Measurements from ENCODE around the gene RASSF4. TPM values are rescaled to one million over a fixed set of nuclear protein-coding genes. Genes with fewer than 3 reads are reported as not detected.

The RASSF4 gene
- total RNA-seq, 1 experiment from 2014 or later = 11.5 TPM

DNA sequence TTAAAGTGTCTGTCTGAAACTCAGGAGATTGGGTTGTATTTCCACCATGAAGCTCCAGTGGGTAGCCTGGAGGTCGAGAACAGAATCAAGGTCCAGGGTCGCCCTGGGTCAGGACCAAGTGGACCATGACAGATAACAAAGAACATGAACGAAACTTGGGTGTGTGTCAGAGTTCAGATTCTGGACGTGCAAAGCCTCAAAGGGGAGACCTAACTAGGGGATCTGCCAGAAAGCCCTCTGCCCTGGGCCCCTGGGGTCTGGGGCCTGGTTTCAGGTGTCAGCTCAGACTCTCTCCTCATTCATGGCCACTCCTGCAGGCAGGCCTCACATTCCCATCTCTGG lies 1.6 kb downstream of the RASSF4 start:
- peak; percentile 19 for DNase-seq
- Mint-ChIP-seq H3K4me3 (no peak overlapping the region), H3K4me1 (peaks cover 74 to 76% of the 10 kb centered on the region in 2 experiments), H3K27ac (no peak overlapping the region), H3K36me3 (ENCODE audit: insufficient read depth in 1 of 3, low read depth in 3 of 3) (peaks cover 5 to 8% (median 7%) of the 10 kb centered on the region in 3 experiments; a peak in 5 of 7 replicates), H3K9me3 (no peaks in the 10 kb centered on the region; a peak in 1 of 5 replicates), H3K27me3 (ENCODE audit: low read depth) (peaks cover 13% of the 10 kb centered on the region)
- H3K56ac ChIP-seq (ENCODE audit: insufficient read length, low read depth, low read length) = no peak overlapping the region
- H3K18ac ChIP-seq (ENCODE audit: insufficient read length, low read depth, low read length) = no peak overlapping the region
- H4K20me1 ChIP-seq (ENCODE audit: control insufficient read depth, insufficient read depth, insufficient read length) = no peaks in the 10 kb centered on the region
- H3K23ac ChIP-seq (ENCODE audit: insufficient read length, low read depth, low read length) = no peak overlapping the region
- no CpG with 5 or more reads among the region's 4 CpGs for WGBS (ENCODE audit: extremely low coverage, insufficient read length, low lambda C conversion rate)
- no peaks in the 10 kb centered on the region for H3K27me3 ChIP-seq (ENCODE audit: insufficient read depth, low read length)
- no peaks in the 10 kb centered on the region for H3K9me3 ChIP-seq (ENCODE audit: control insufficient read depth, low read depth, low read length)
- H3T11ph ChIP-seq (ENCODE audit: low read length) = no peak overlapping the region
- H4K5ac ChIP-seq (ENCODE audit: insufficient read length, low read depth, low read length) = no peak overlapping the region
- H3K4me2 ChIP-seq (ENCODE audit: insufficient read depth, insufficient read length, low read length) = no peak overlapping the region
- H3K79me2 ChIP-seq (ENCODE audit: insufficient read depth, low read length) = no peaks in the 10 kb centered on the region
- H3K23me2 ChIP-seq (ENCODE audit: insufficient read length, low read depth, low read length, poor library complexity, severe bottlenecking) = peaks cover 11% of the 10 kb centered on the region
- H3K27ac ChIP-seq (ENCODE audit: insufficient read length, low read depth, low read length) = no peak overlapping the region
- H2AFZ ChIP-seq (ENCODE audit: low read length) = no peak overlapping the region
- TF ChIP-seq CTCF (conservative IDR thresholded peaks at IDR 0.05) = no peak
- no peak overlapping the region for H2BK12ac ChIP-seq (ENCODE audit: insufficient read length, low read depth, low read length)
- no peak overlapping the region for H3K4ac ChIP-seq (ENCODE audit: low read depth, low read length)
- H3K79me1 ChIP-seq (ENCODE audit: insufficient read depth, low read depth, low read length, poor library complexity, severe bottlenecking) = no peaks in the 10 kb centered on the region
- no peak overlapping the region for H2AK5ac ChIP-seq (ENCODE audit: insufficient read length, low read length)
- no peak overlapping the region for H3K14ac ChIP-seq (ENCODE audit: insufficient read depth, low read length)
- H2BK5ac ChIP-seq (ENCODE audit: insufficient read length, low read length) = no peak overlapping the region
- no peak overlapping the region for H2BK20ac ChIP-seq (ENCODE audit: low read depth, low read length, poor library complexity, severe bottlenecking)
- no peak overlapping the region for H4K91ac ChIP-seq (ENCODE audit: insufficient read length, low read depth, low read length)
- H3K9ac ChIP-seq (ENCODE audit: extremely low read depth, insufficient read length, low read length) = no peak overlapping the region
- H3K4me1 ChIP-seq (ENCODE audit: insufficient read depth, low read length) = peaks cover 25% of the 10 kb centered on the region; the same call in 1 of the 2 replicates
- no peak overlapping the region for H2BK120ac ChIP-seq (ENCODE audit: low read depth, low read length, poor library complexity, severe bottlenecking)
- no peak overlapping the region for H2BK15ac ChIP-seq (ENCODE audit: low read depth, low read length)
- no peak overlapping the region for H4K8ac ChIP-seq (replicated peaks; ENCODE audit: insufficient read length, low read depth, low read length)
